NCI-H1105 treated with DMSO at 0.1 percent for 48 hours (cell line): Measurements from ENCODE around the gene SYVN1.

Source experiments
- DNase-seq: peaks from one replicate; lab custom pipeline; 2025; lab: John Stamatoyannopoulos, UW

SYVN1 gene

GRCh38 chr11:65087827-65088226, 46.5 kb downstream of the SYVN1 start:
- DNase-seq: no peak

- no peak for DNase-seq
Observed at GRCh38 chr11:65087216-65087615, 47.1 kb downstream of the SYVN1 start.

DNA sequence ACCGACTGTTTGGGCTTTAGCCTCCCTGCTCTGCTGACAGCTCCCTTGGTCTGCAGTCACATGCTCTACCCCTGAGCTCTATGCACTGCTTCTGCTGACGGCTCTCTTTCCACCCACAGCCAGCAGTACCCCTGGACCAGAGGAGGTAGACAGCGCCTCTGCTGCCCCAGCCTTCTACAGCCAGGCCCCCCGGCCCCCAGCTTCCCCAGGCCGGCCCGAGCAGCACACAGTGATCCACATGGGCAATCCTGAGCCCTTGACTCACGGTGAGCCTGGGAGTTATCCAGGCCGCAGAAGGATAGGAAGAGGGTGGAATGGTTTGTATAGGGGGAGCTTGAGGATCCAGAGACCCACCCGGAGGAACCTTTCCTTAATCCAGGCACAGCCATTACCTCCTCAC, 47.5 kb downstream of the SYVN1 start:
- no peak for DNase-seq

- DNase-seq: no peak
Observed at GRCh38 chr11:65085446-65085845, 48.9 kb downstream of the SYVN1 start.

- no peak for DNase-seq
Observed at GRCh38 chr11:65084598-65085375, 49.5 kb downstream of the SYVN1 start.

GRCh38 chr11:65083834-65084597, 50.3 kb downstream of the SYVN1 start, which contains the start of the genes CDCA5 and ZFPL1:
Gene CDCA5, minus strand, starts transcription at chr11:65084040. Its CDS starts 62 bp downstream, at chr11:65083978.
Gene ZFPL1, plus strand, starts transcription at chr11:65084222. Its CDS starts 477 bp downstream, at chr11:65084699.
- DNase-seq: peak; percentile 95

GRCh38 chr11:65083134-65083833, 51.0 kb downstream of the SYVN1 start:
- DNase-seq: no peak

- DNase-seq: no peak
Observed at GRCh38 chr11:65078786-65079342, 55.5 kb downstream of the SYVN1 start.

DNA sequence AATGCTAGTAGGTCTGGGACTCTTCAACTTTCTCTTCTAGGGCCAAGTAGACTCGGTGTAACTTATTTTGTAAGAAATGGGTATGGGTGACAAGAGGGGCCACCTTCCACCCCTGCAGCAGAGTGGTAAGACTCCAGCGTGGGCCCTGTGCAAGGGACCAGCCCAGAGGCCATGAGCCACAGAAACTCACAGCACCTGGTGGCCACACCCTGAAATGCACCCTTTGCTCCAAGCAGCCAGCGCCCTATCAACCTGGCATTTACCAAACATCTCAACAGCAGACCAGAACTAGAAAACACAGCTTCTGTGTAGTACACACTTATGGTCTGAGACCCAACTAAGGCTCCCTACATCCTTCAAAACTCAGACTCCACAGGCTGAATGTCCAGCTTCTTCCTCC, 56.2 kb downstream of the SYVN1 start:
- DNase-seq: peak; percentile 3

DNA sequence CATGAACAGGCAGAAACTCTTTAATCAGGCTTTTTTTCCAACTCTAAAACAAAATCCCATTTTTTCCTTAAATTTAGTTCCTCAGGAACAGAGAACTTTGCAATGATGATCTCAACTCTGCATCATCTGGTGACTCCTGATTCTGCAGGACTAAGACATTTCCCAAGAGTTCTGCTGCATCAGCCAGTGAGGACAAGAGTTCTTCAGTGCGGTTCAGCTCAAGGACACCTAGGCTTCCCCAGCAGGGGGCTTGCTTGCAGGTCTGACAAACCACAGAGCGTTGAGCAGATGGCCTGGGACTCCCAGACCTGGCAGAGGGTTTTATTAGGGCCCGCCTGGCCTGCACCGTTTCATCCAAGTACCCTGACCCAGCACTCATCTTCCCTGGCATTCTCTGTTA, 56.9 kb downstream of the SYVN1 start:
- DNase-seq: no peak
